ENCODE data around the gene DPEP2. TPM values are rescaled to one million over a fixed set of nuclear protein-coding genes. Genes with fewer than 3 reads are reported as not detected.

DPEP2 gene
- polyA plus RNA-seq, 1 experiment, result not detected

GRCh38 chr16:67982011-67982696 is 17.1 kb downstream of the DPEP2 start:
- Histone ChIP-seq H3K9me3 (ENCODE audit: control insufficient read depth, insufficient read depth, low read length) (no peaks in the 10 kb centered on the region; the same call in 1 of the 2 replicates), H3K27ac (ENCODE audit: low read depth, low read length) (no peak overlapping the region), H3K27me3 (ENCODE audit: control insufficient read depth, insufficient read depth, low read length) (peaks cover 12% of the 10 kb centered on the region), H3K4me3 (ENCODE audit: low read depth, low read length) (no peak overlapping the region)
- POLR2A ChIA-PET, result interaction anchor here (0.7 kb wide), 1 partner anchor 358 kb away, joined by 3 read pairs; no protein-coding TSS in a partner anchor
- no peak for TF ChIP-seq CTCF (IDR thresholded peaks at IDR 0.05; ENCODE audit: low read depth, low read length)
- DNase-seq (ENCODE audit: low read depth, low spot score), result no peak
- CTCF ChIA-PET, result interaction anchor here (0.8 kb wide), 1 partner anchor 12 kb away, joined by 3 read pairs; no protein-coding TSS in a partner anchor

GRCh38 chr16:67979955-67980678 is 19.2 kb downstream of the DPEP2 start, which contains the start of gene DPEP3:
DPEP3 (minus strand) TSS chr16:67980499; CDS start chr16:67980380, 119 bp downstream.
- POLR2A ChIA-PET, result interaction anchor here (1.2 kb wide), 1 partner anchor 43 kb away, joined by 3 read pairs; the partner anchor contains the start of genes DDX28 and DUS2
- peaks cover 20% of the 10 kb centered on the region for H3K27me3 ChIP-seq (ENCODE audit: control insufficient read depth, insufficient read depth, low read length)
- no peak for DNase-seq (ENCODE audit: low read depth, low spot score)
- no peak within 1 kb of the TSS for H3K4me3 ChIP-seq (ENCODE audit: low read depth, low read length)
- H3K27ac ChIP-seq (ENCODE audit: low read depth, low read length), result no peak within 1 kb of the TSS
- peak; percentile 32; the same call in 1 of the 2 replicates for TF ChIP-seq CTCF (IDR thresholded peaks at IDR 0.05; ENCODE audit: low read depth, low read length)
- H3K9me3 ChIP-seq (ENCODE audit: control insufficient read depth, insufficient read depth, low read length), result no peaks in the 10 kb centered on the region; the same call in 1 of the 2 replicates
- CTCF ChIA-PET, result no interaction called here

GRCh38 chr16:67977469-67978227 is 21.6 kb downstream of the DPEP2 start:
- Histone ChIP-seq H3K27me3 (ENCODE audit: control insufficient read depth, insufficient read depth, low read length) (peaks cover 20% of the 10 kb centered on the region), H3K4me3 (ENCODE audit: low read depth, low read length) (no peak overlapping the region), H3K27ac (ENCODE audit: low read depth, low read length) (no peak overlapping the region), H3K9me3 (ENCODE audit: control insufficient read depth, insufficient read depth, low read length) (no peaks in the 10 kb centered on the region; the same call in 1 of the 2 replicates)
- POLR2A ChIA-PET, result no interaction called here
- TF ChIP-seq CTCF (IDR thresholded peaks at IDR 0.05; ENCODE audit: low read depth, low read length), result no peak
- DNase-seq (ENCODE audit: low read depth, low spot score), result no peak
- CTCF ChIA-PET, result no interaction called here

GRCh38 chr16:67977005-67977404 is 22.3 kb downstream of the DPEP2 start:
- POLR2A ChIA-PET, result no interaction called here
- Histone ChIP-seq H3K27me3 (ENCODE audit: control insufficient read depth, insufficient read depth, low read length) (peaks cover 20% of the 10 kb centered on the region), H3K4me3 (ENCODE audit: low read depth, low read length) (no peak overlapping the region), H3K9me3 (ENCODE audit: control insufficient read depth, insufficient read depth, low read length) (no peaks in the 10 kb centered on the region; the same call in 1 of the 2 replicates), H3K27ac (ENCODE audit: low read depth, low read length) (no peak overlapping the region)
- no peak for TF ChIP-seq CTCF (IDR thresholded peaks at IDR 0.05; ENCODE audit: low read depth, low read length)
- CTCF ChIA-PET, result no interaction called here
- DNase-seq (ENCODE audit: low read depth, low spot score), result no peak
